GM21737 (cell line): ENCODE data around the gene ERVV-1.
"Not testable (repeated sequence)": the region's sequence is repeated elsewhere in the genome, so short reads cannot be mapped to it uniquely, and the experiment has no call there.

Experiments
- ATAC-seq: cut with Tn5 transposase; IDR thresholded peaks from one replicate; pipeline ENCODE4 v1.9.1; 2021; ENCODE audit warnings: mild to moderate bottlenecking, moderate library complexity; ENCODE audit not compliant: unreplicated experiment

Gene ERVV-1

DNA sequence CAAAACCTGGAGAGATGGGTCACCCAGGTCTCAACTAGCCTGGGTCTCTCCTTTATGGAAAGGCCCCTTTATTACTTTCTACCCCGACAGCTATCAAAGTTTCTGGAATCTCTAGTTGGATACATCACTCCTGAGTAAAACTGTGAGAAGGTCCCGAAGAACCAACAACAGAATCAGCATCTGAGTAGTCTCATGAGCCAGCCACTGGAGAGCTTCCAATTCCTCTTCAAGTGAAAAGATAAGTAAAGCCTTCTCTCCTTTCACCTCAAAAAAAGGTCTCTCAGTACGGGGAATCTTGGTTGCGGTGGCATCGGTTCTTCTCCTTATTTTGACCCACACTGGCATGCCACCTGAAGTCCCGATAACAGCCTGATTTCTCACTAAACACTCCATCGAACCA, at the start of gene ERVV-1:
TSS of gene ERVV-1 (plus strand) at position 301 of the 400 bp plus-strand sequence. CDS start 170 bp downstream, outside the sequence.
- no peak for ATAC-seq

DNA sequence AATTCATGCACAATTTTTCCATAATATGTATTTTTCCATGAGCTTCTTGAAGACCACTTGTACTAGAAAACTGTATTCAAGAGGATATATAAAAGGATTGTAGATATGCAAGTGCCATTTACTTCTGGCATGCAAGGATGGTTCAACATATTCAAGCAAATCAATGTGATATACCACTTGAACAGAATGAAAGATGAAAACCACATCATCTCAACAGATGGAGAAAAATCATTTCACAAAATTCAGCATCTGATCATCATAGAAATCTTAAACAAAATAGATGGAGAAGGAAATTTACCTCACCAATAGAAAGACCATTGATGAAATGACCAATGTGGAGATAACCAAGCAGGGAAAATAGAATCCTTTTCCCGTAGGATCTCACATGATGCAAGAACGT, 45.9 kb upstream of the ERVV-1 start:
- ATAC-seq, result no peak

DNA sequence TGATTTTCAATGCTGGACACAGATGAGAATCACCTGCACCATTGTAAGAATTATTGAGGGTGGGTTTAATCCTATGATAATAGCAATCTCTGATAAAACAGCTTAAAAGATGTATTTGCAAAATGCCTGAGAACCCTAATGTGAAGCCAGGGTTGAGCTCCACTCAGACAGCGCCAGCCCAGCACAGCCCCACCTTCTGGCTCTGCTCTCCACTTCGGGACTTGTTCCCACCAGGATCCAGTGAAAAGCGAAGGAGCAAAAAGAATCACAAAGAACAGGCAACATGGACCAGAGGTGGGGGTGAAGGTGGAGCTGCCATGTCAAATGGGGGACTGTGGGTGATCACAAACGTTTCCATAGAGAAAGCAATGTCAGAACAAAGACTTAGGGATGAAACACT, 32.4 kb upstream of the ERVV-1 start:
- no peak for ATAC-seq

DNA sequence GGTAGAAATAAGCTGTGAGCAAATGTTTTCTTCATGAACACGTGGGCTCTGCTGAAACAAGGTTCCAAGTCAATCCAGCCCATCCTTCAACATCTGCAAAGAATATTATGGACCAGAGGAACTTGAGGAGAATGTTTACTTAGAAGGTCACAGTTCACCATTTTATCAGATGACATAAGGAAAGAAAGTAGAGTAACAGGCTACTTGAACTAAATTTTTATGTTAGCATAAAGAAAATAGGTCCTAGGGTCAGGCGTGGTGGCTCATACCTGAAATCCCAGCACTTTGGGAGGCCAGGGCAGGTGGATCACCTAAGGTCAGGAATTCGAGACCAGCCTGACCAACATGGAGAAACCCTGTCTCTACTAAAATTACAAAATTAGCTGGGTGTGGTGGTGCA, 30.6 kb upstream of the ERVV-1 start:
- not testable (repeated sequence) for ATAC-seq

DNA sequence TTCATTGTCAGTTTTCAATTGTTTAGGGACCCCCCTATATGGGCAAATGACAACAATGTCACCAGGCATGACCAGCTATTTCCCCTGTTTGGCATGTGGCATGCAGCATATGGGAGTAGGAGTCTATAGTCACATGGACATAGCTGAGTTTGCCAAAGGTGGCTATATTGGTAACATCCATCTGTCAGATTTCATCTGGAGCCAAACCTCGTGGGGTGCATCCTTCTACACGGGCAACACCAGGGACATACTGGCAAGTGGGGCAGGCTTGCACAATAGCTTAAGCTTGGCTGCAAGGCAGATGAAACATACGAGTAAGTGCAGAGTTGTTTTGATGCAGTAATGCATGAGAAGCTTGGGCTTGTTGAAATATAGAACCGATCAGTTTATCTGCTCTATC, 26.5 kb upstream of the ERVV-1 start:
- ATAC-seq, result no peak

DNA sequence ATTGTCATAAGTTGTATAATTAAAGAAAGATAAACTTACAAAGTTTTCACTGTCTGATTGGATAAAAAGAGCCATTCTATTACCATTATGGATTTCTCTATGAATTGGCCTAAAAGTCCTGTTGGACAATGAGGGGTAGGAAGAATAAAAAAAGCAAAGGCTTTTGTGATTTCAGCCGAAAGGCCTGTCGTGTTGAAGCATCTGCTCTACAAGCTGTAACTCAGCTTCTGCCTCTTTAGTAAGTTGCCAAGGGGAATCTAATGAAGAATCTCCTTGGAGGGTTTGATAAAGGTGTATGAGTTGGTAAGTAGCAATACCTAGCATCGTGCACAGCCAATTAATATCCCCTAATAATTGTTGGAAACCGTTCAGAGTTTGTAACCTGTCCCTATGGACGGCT, 25.2 kb upstream of the ERVV-1 start:
- no peak for ATAC-seq

- ATAC-seq, result no peak
These were observed 22.8 kb upstream of the ERVV-1 start for GRCh38 chr19:52990759-52991418.

DNA sequence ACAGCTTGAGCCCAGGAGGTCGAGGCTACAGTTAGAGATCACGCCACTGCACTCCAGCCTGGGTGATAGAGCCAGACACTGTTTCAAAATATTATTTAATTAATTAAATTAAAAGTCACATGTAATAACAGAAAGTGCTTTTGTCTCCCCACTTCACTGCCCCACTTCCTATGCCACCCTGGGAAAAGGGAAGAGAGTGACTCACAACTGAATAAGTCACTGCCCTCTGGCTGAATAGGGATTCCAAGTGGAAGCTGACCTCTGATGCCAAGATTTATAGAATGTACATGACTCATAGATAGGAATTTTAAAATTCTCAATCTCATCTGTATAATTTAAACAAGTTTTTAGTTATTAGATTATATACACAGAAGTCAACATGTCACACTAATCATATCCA, 22.2 kb upstream of the ERVV-1 start:
- no peak for ATAC-seq

DNA sequence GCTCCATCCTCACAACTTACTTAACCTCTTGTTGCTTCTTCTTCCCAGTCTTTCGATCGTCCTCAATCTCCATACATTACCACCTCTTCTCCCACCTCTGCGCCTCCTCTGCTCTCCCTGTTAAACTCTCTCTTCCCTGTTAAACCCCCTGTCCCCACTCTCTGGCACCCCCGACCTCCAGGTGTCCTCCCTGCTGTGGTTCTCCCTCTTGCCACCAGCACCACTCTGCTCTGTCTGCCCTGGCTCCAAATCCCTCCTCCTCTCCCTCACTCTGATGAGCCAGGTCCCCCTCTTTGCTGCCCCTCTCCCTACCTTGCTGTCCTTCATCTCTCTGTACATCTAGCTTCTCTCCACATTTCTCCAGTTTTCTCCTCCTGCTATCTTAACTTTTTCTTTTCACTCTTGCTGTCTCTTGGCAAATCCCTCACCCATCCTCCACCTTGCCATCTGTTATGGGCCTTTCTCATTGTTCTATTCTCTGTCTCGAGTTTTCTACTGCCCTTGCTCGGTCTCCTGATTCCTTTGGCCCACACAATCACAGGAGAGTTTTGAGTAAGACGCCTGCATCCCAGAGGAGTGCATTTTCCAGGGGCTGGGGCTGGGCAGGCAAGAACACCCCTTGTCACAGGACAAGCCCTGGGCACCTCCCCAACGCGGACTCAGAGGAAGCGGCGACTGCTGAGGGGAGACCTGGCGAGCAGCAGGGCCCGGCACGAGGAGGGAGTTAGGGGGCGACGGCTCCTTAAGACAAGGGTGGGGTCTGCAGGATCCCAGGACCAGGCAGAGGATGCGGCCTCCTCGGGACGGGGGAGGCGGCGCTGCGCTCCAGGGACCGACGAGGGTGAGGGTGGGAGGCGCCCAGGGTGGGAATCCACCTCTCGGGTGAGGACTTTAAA, 21.4 kb upstream of the ERVV-1 start:
- ATAC-seq, result no peak

- ATAC-seq, result no peak
These were observed 20.2 kb upstream of the ERVV-1 start for GRCh38 chr19:52993342-52994178.

DNA sequence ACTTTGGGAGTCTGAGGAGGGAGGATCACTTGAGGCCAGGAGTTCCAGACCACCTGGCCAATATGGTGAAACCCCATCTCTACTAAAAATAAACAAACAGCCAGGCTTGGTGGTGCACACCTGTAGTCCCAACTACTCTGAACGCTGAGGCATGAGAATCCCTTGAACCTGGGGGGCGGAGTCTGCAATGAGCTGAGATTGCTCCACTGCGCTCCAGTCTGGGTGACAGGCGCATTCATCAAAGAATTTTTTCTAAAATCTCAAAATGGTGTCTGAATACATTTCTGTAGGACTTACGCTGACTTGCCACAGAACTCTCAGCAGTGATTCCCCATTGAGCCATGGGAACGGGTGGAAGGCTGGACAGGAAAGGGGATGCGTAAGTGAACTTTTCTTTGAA, 18.0 kb upstream of the ERVV-1 start:
- no peak for ATAC-seq

- ATAC-seq, result no peak
These were observed 15.7 kb upstream of the ERVV-1 start for GRCh38 chr19:52997975-52998374.

DNA sequence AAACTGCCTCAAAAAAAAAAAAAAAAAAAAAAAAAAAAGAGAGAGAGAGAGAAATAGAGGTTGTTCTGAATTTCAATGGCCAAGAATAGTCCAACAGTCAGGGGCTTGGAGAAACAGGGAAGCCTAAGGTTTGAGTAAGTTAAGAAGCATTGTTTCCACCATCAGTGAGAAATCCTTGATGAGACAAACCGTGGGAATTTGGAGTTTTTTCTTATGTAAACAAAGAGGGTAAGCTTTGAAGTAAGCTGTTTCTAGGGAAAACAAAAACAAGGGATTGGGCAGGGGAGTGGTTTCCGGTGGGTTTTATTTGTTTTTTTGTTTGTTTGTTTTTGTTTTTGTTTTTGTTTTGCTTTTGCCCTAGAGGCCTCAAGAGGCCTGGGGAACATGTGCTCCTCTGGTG, 11.2 kb upstream of the ERVV-1 start:
- ATAC-seq, result no peak

DNA sequence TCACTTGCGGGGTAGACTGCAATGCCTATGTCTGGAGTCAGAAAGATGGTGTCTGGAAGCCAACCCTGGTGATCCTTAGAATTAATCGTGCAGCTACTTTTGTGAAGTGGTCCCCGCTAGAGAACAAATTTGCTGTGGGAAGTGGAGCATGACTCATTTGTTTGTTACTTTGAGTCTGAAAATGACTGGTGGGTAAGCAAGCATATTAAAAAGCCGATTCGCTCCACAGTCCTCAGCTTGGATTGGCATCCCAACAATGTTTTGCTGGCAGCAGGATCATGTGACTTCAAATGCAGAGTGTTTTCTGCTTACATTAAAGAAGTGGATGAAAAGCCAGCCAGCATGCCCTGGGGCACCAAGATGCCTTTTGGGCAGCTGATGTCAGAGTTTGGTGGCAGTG, 9.5 kb upstream of the ERVV-1 start:
- no peak for ATAC-seq

DNA sequence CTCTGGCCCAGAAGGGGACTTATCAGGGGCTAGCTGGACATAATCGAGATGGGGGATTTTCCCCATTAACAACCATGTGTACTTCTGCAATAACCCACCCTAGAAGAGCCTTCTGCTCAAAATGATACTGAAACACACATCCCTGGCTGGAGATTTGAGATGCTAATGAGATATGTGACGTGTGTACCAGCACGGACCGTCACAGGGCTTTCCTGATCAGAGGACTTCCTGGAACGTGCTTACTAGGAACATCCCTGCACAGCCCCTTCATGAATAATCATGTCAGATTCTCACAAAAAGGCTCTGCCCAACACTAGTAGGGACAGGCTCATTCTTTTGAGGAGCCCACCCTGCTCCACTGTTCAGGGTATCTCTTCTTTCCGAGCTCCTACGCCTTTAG, 6.5 kb upstream of the ERVV-1 start:
- ATAC-seq, result no peak

DNA sequence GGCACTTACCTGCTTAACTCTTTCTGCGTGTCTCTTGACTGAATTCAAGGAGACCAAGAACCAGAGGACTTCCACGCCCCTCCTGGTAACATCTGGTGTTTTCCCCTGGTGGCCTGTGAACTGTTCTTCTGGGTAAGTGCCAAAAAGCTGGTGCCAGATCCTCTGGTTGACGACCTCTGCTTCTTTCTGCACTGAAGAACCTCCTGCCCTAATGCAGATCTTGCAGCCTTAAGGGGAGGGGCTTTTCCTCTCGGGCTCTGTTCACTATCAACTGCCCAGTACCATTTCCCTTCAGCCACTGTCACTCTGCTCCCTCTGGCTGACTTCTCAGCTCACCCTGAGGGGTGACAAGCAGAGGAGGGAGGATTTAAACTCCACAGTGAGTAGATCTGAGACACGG, 6.1 kb upstream of the ERVV-1 start:
- ATAC-seq, result no peak

GRCh38 chr19:53008061-53008778, 5.5 kb upstream of the ERVV-1 start:
- no peak for ATAC-seq

DNA sequence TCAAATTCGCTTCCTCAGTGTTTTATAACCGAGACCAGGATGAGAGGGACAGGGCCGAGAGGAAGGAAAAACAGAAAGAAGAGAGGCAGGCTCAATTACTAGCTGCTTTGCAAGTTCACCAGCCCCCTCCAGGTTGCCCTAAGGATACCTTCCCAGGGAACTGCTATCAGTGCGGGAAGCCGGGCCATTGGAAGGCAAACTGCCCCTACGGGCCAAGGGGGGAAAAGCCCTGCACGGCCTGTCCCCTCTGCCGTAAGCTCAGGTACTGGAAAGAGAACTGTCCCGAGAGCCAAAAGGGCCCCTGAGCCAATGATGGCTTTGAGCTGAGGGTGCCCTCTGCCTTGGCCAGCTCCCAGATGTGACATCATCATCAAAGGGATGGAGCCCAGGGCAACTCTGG, 3.2 kb upstream of the ERVV-1 start:
- no peak for ATAC-seq

- no peak for ATAC-seq
These were observed 1.7 kb upstream of the ERVV-1 start for GRCh38 chr19:53012006-53012405.

DNA sequence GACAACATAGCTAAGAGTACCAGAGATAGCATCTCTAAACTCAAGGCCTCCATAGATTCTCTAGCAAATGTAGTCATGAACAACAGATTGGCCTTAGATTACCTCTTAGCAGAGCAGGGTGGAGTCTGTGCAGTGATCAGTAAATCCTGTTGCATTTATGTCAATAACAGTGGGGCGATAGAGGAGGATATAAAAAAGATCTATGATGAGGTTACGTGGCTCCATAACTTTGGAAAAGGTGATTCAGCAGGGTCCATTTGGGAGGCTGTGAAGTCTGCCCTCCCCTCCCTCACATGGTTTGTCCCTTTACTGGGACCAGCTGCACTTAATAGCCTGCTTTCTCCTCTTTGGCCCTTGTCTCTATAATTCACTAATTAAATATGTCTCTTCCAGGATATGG, 1.4 kb downstream of the ERVV-1 start:
- ATAC-seq, result no peak

DNA sequence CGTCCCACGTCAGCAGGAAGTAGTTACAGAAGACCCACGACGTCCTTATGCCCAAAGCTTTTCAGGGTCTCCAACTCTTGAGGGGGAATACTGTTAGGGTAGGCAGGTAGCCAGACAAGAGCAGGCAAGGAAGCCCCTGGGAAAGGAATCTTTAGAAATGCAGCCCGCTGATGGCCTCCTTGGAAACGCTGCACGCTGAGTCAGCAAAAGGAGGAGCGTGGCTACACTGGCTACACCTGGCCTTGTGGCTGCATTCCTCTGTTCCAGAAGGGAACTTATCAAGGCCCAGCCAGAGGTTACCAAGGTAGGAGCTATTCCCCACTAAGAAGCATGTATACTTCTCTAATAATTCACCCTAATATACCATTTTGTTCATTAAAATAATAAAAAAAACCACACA, 2.0 kb downstream of the ERVV-1 start:
- no peak for ATAC-seq
